ENCODE data around the gene MAGEA10.
"Not testable (repeated sequence)": the region's sequence is repeated elsewhere in the genome, so short reads cannot be mapped to it uniquely, and the experiment has no call there.

The MAGEA10 gene

DNA sequence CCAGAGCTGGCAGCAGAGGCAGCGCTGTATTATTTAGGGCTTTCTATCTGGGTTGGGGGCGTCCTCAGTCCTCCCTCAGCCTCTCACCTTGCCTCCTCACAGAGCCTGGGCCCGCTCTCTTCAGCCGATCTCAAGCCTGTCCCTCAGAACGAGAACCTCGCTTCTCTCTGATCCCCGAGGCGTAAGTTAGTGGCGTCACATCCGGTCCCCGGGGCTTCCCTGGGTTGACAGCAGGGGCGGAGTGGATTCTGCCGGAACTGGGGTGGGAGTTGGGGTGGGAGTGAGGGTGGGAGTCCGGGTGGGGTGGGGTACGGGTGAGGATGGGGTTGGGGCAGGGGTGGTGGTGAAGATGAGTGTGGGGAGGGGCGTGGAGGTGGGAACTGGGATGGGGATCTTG, at the start of gene MAGEA10:
MAGEA10 (minus strand) TSS at position 190 of the 397 bp plus-strand sequence. CDS start 2,957 bp downstream, outside the sequence.
- Histone ChIP-seq H3K4me1 (ENCODE audit: control insufficient read depth in 1 of 2, insufficient read depth in 2 of 2, low read length in 2 of 2) (no peaks in the 10 kb centered on the region), H3K9me3 (ENCODE audit: control insufficient read depth in 1 of 2, low read length in 2 of 2) (no peaks in the 10 kb centered on the region), H3K27ac (ENCODE audit: low read length) (no peak within 1 kb of the TSS), H3K4me3 (ENCODE audit: low read depth in 1 of 2, low read length in 2 of 2) (no peak within 1 kb of the TSS), H3K27me3 (ENCODE audit: low read depth, low read length) (no peaks in the 10 kb centered on the region), H3K36me3 (ENCODE audit: control insufficient read depth in 1 of 2, insufficient read depth in 2 of 2, low read length in 2 of 2) (no peaks in the 10 kb centered on the region)

DNA sequence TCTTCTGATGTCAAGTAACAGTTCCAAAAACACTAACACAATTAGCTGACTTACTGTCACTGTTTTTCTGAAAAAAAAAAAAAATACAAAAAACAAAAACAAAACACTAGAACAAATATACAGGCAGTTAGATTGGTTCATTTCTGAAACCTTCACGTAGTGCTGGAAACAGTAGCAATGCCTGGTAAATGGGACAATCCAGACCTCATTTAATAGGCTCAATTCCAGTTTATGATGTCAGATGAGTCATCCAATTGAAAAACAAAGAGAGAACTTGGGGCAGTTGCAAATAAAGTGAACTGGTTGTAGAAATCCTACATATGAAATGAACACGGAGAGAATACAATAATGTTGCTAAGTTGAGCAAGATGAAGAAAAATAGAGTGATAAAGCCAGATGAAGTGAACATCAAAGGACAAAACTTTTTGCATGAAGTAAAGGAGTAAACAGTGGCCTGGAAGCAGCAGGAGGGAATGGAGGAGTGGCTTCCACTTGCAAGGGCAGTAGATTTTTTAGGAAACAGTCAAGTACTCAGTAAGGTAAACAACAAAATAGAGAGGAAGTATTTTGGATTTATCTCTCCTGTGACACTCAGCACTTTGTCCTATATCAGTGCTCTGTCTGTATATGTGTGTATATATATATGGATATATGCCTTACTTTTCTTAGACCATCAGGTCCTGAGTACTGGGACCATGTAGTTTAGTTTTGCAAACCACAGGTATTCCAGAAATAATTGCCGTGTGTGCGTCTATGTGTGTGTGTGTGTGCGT, 39.3 kb upstream of the MAGEA10 start:
- H3K27ac ChIP-seq (ENCODE audit: low read length), result no peak overlapping the region
- no peak overlapping the region for H3K4me3 ChIP-seq (ENCODE audit: low read depth in 1 of 2, low read length in 2 of 2)
- no peaks in the 10 kb centered on the region for H3K27me3 ChIP-seq (ENCODE audit: low read depth, low read length)
- H3K36me3 ChIP-seq (ENCODE audit: control insufficient read depth in 1 of 2, insufficient read depth in 2 of 2, low read length in 2 of 2), result no peaks in the 10 kb centered on the region
- H3K9me3 ChIP-seq (ENCODE audit: control insufficient read depth in 1 of 2, low read length in 2 of 2), result no peaks in the 10 kb centered on the region
- H3K4me1 ChIP-seq (ENCODE audit: control insufficient read depth in 1 of 2, insufficient read depth in 2 of 2, low read length in 2 of 2), result no peaks in the 10 kb centered on the region

DNA sequence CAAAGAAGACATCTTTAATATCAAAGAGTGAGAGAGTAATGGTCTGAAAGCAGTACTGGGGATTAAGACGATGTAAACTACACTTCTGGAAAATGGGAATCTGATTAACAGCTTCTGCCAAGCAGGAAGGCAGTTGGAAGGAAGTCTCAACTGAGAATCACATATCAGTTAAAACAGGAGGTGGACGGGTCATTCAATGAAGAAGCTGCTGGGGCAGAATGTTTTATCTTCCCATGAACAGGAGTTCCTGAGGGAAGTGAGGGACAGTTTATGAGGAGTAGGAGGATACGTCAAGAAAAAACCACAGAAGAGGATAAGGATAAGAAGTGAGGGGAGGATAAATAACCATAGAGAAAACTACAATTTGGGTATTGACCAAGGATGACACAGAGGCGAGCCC, 38.7 kb upstream of the MAGEA10 start:
- Histone ChIP-seq H3K4me1 (ENCODE audit: control insufficient read depth in 1 of 2, insufficient read depth in 2 of 2, low read length in 2 of 2) (no peaks in the 10 kb centered on the region), H3K4me3 (ENCODE audit: low read depth in 1 of 2, low read length in 2 of 2) (no peak overlapping the region), H3K36me3 (ENCODE audit: control insufficient read depth in 1 of 2, insufficient read depth in 2 of 2, low read length in 2 of 2) (no peaks in the 10 kb centered on the region), H3K27ac (ENCODE audit: low read length) (no peak overlapping the region), H3K27me3 (ENCODE audit: low read depth, low read length) (no peaks in the 10 kb centered on the region), H3K9me3 (ENCODE audit: control insufficient read depth in 1 of 2, low read length in 2 of 2) (no peaks in the 10 kb centered on the region)

DNA sequence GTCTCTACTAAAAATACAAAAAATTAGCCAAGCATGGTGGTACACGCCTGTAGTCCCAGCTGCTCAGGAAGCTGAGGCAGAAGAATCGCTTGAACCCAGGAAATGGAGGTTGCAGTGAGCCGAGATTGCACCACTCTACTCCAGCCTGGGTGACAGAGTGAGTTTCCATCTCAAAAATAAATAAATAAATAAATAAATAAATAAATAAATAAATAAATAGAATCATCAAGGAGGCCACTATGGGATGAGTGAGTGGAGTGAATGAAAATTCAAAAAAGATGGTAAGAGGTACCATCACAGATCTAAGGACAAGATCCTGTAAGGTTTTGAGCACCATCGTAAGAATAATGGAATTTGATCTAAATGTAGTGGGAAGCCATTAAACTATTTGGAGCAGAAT, 37.5 kb upstream of the MAGEA10 start:
- not testable (repeated sequence) for H3K4me1 ChIP-seq (ENCODE audit: control insufficient read depth in 1 of 2, insufficient read depth in 2 of 2, low read length in 2 of 2); H3K36me3 ChIP-seq (ENCODE audit: control insufficient read depth in 1 of 2, insufficient read depth in 2 of 2, low read length in 2 of 2); H3K9me3 ChIP-seq (ENCODE audit: control insufficient read depth in 1 of 2, low read length in 2 of 2); H3K27ac ChIP-seq (ENCODE audit: low read length); H3K27me3 ChIP-seq (ENCODE audit: low read depth, low read length); H3K4me3 ChIP-seq (ENCODE audit: low read depth in 1 of 2, low read length in 2 of 2)

DNA sequence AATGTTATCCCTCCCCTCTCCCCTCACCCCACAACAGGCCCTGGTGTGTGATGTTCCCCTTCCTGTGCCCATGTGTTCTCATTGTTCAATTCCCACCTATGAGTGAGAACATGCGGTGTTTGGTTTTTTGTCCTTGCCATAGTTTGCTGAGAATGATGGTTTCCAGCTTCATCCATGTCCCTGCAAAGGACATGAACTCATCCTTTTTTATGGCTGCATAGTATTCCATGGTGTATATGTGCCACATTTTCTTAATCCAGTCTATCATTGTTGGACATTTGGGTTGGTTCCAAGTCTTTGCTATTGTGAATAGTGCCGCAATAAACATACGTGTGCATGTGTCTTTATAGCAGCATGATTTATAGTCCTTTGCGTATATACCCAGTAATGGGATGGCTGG, 35.5 kb upstream of the MAGEA10 start:
- H3K4me3 ChIP-seq (ENCODE audit: low read depth in 1 of 2, low read length in 2 of 2); H3K36me3 ChIP-seq (ENCODE audit: control insufficient read depth in 1 of 2, insufficient read depth in 2 of 2, low read length in 2 of 2); H3K4me1 ChIP-seq (ENCODE audit: control insufficient read depth in 1 of 2, insufficient read depth in 2 of 2, low read length in 2 of 2); H3K27ac ChIP-seq (ENCODE audit: low read length); H3K9me3 ChIP-seq (ENCODE audit: control insufficient read depth in 1 of 2, low read length in 2 of 2); H3K27me3 ChIP-seq (ENCODE audit: low read depth, low read length): not testable (repeated sequence)

DNA sequence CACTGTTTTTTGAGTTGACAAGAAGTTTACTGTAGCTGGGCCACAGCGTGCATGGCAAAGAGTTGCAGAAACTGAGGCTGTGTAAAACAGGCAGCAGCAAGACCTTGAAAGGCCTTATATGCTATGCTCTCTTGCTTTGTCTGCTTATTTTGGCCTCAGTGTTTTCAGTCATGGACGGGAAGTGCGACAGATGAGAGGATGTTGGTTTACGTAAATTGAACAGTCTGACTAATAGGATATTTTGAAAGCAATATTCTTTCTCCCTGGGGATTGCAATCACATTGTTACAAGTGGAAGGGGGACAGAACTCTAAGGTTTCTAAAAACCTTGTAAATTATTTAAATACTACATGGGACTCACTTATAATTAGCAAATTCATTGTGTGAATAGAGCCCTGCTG, 32.2 kb upstream of the MAGEA10 start:
- Histone ChIP-seq H3K27me3 (ENCODE audit: low read depth, low read length) (no peaks in the 10 kb centered on the region), H3K4me1 (ENCODE audit: control insufficient read depth in 1 of 2, insufficient read depth in 2 of 2, low read length in 2 of 2) (no peaks in the 10 kb centered on the region), H3K4me3 (ENCODE audit: low read depth in 1 of 2, low read length in 2 of 2) (no peak overlapping the region), H3K27ac (ENCODE audit: low read length) (no peak overlapping the region), H3K36me3 (ENCODE audit: control insufficient read depth in 1 of 2, insufficient read depth in 2 of 2, low read length in 2 of 2) (no peaks in the 10 kb centered on the region), H3K9me3 (ENCODE audit: control insufficient read depth in 1 of 2, low read length in 2 of 2) (no peaks in the 10 kb centered on the region)

DNA sequence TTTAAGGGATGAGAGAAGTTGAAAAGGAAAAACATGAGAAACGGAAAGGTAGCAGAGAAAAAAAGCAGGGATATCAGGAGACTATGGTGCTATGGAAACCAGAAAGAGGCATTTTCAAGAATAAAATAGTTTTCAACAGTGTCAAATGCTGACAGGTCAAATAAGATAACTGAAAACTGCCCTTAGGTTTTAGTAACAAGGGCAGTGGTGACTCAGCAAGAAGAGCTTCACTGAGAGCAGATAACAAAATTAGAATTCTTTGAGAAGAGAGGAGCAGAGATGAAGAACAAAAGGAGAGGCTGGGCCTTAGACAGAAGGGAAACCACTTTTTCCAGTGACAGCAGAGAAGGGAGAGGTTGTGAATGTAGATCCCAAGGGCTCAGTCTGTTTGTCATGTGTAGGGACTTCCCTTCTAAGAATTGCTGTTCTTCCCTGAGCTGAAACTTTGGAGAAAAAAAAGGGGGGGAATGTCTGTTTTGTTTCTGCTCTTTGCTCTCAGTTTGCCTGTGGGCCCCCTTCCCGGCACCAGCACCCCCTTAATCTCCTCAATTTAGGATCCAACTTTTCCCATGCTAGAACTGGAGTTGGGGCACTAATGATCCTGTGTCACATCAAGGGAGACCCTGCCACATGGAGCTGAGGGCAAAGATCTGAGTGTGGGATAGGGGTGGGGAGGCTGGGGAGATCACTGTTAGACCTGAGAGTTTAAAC, 26.8 kb upstream of the MAGEA10 start:
- Histone ChIP-seq H3K27ac (ENCODE audit: low read length) (no peak overlapping the region), H3K27me3 (ENCODE audit: low read depth, low read length) (no peaks in the 10 kb centered on the region), H3K9me3 (ENCODE audit: control insufficient read depth in 1 of 2, low read length in 2 of 2) (no peaks in the 10 kb centered on the region), H3K4me1 (ENCODE audit: control insufficient read depth in 1 of 2, insufficient read depth in 2 of 2, low read length in 2 of 2) (no peaks in the 10 kb centered on the region), H3K36me3 (ENCODE audit: control insufficient read depth in 1 of 2, insufficient read depth in 2 of 2, low read length in 2 of 2) (no peaks in the 10 kb centered on the region), H3K4me3 (ENCODE audit: low read depth in 1 of 2, low read length in 2 of 2) (no peak overlapping the region)

DNA sequence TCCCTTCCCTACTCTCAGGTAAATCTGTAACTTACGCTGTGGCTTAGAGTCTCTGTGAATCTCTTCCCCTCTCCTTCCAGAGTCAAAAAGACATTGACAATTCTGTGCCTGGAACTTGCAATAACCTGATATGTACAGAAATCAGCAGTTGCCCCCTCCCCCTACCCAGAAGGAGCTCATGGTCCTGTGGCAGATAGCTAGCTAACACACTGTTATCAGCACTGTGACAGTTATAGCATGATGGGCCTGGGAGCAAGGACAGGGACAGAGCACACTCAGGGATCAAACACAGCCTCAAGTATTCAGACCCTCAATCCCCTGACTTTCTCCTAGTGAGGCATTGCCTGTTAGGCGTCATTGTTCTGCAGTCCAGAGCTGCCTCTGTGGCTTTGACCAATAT, 18.7 kb upstream of the MAGEA10 start:
- H3K27ac ChIP-seq (ENCODE audit: low read length), result no peak overlapping the region
- no peaks in the 10 kb centered on the region for H3K4me1 ChIP-seq (ENCODE audit: control insufficient read depth in 1 of 2, insufficient read depth in 2 of 2, low read length in 2 of 2)
- no peaks in the 10 kb centered on the region for H3K27me3 ChIP-seq (ENCODE audit: low read depth, low read length)
- H3K9me3 ChIP-seq (ENCODE audit: control insufficient read depth in 1 of 2, low read length in 2 of 2), result no peaks in the 10 kb centered on the region
- H3K36me3 ChIP-seq (ENCODE audit: control insufficient read depth in 1 of 2, insufficient read depth in 2 of 2, low read length in 2 of 2), result no peaks in the 10 kb centered on the region
- H3K4me3 ChIP-seq (ENCODE audit: low read depth in 1 of 2, low read length in 2 of 2), result no peak overlapping the region

DNA sequence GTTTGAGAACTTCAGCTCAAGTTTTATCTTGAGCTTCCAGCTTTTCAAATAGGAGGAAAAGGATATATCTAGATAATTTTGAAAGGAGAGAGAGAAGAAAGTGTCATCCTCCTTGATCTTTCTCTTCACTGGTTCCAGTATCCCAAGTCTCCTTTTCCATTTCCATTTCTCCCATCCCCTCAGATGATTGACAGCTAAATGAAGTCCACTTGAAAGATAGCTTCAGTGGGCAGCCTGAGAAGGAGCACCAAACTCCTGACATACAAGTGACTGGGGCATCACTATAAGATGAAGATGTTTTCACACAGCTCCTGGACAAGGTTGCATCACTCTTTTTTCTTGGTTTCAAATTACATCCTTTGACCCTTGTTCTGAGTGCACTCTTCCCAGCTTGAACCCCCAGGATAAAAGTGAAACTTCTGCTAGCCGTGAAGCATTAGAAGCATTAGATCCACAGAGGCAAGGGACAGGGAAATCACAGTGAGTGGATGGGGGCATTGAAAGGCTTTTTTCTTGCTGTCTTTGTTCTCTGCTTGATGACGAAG, 17.5 kb upstream of the MAGEA10 start:
- H3K27ac ChIP-seq (ENCODE audit: low read length), result no peak overlapping the region
- no peaks in the 10 kb centered on the region for H3K36me3 ChIP-seq (ENCODE audit: control insufficient read depth in 1 of 2, insufficient read depth in 2 of 2, low read length in 2 of 2)
- H3K27me3 ChIP-seq (ENCODE audit: low read depth, low read length), result no peaks in the 10 kb centered on the region
- no peaks in the 10 kb centered on the region for H3K4me1 ChIP-seq (ENCODE audit: control insufficient read depth in 1 of 2, insufficient read depth in 2 of 2, low read length in 2 of 2)
- H3K9me3 ChIP-seq (ENCODE audit: control insufficient read depth in 1 of 2, low read length in 2 of 2), result no peaks in the 10 kb centered on the region
- no peak overlapping the region for H3K4me3 ChIP-seq (ENCODE audit: low read depth in 1 of 2, low read length in 2 of 2)

DNA sequence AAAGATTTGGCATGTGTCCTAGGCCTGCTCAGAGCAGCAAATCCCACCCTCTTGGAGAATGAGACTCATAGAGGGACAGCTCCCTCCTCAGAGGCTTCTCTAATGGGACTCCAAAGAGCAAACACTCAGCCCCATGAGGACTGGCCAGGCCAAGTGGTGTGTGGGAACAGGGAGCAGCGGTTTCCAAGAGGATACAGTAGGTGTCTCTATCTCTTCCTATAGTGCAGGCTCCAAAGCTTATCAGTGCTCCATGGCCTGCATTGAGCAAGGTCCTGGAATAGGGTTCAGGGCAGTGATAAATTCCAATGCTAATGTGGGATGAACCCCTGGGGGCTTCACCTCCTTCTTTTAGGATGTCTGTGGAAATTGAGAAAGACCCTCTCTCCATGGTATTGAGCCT, 15.7 kb upstream of the MAGEA10 start:
- H3K27me3 ChIP-seq (ENCODE audit: low read depth, low read length), result no peaks in the 10 kb centered on the region
- H3K4me1 ChIP-seq (ENCODE audit: control insufficient read depth in 1 of 2, insufficient read depth in 2 of 2, low read length in 2 of 2), result no peaks in the 10 kb centered on the region
- H3K4me3 ChIP-seq (ENCODE audit: low read depth in 1 of 2, low read length in 2 of 2), result no peak overlapping the region
- H3K9me3 ChIP-seq (ENCODE audit: control insufficient read depth in 1 of 2, low read length in 2 of 2), result no peaks in the 10 kb centered on the region
- no peak overlapping the region for H3K27ac ChIP-seq (ENCODE audit: low read length)
- H3K36me3 ChIP-seq (ENCODE audit: control insufficient read depth in 1 of 2, insufficient read depth in 2 of 2, low read length in 2 of 2), result no peaks in the 10 kb centered on the region

DNA sequence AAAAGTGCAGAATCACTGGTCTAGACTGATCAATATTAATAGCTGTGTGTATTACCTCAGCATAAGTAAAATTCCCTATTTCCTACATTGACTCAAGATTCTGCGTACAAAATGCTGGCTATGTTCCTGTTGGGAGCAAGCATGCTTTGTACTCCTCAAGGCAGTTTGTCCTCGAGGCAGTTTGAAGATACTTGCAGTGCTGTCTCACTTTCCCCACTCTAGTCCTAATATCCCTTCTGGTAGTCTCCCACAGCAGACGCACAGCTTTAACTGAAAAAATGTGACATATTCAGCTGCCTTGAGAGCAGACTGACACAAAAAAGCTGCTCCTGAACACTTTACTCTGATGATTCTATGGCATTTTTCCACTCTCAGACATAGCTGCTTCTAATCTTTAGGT, 12.9 kb upstream of the MAGEA10 start:
- Histone ChIP-seq H3K27me3 (ENCODE audit: low read depth, low read length) (no peaks in the 10 kb centered on the region), H3K4me1 (ENCODE audit: control insufficient read depth in 1 of 2, insufficient read depth in 2 of 2, low read length in 2 of 2) (no peaks in the 10 kb centered on the region), H3K4me3 (ENCODE audit: low read depth in 1 of 2, low read length in 2 of 2) (no peak overlapping the region), H3K36me3 (ENCODE audit: control insufficient read depth in 1 of 2, insufficient read depth in 2 of 2, low read length in 2 of 2) (no peaks in the 10 kb centered on the region), H3K27ac (ENCODE audit: low read length) (no peak overlapping the region), H3K9me3 (ENCODE audit: control insufficient read depth in 1 of 2, low read length in 2 of 2) (no peaks in the 10 kb centered on the region)

Measured in muscle layer of duodenum (tissue), 2 donors.